GM13977 (cell line): ENCODE results near the gene OR1J4.

ENCODE experiments used
- DNase-seq: peaks from one replicate; pipeline ENCODE4 v3.0.0; 2012; ENCODE audit warnings: low spot score
- in situ Hi-C: fragments of 300-500 bp; cut with MboI; formaldehyde crosslinking; loops from one replicate; pipeline ENCODE4 v1.12.0; 2022; ENCODE audit warnings: low sequenced_read_pairs, low pct_unique_long_range_greater_than_20kb, mixed read lengths, inconsistent platforms; ENCODE audit not compliant: unreplicated experiment
- TF ChIP-seq, protein P1 (sequence below): IDR thresholded peaks from 2 replicates; pipeline ENCODE4 v1.5.1; 2012; ENCODE audit warnings: mild to moderate bottlenecking, control low read depth; ENCODE audit not compliant: insufficient read depth; ENCODE audit errors: extremely low read depth, missing control alignments

Gene OR1J4

GRCh38 chr9:122562134-122562760, 43.3 kb downstream of the OR1J4 start:
- TF ChIP-seq, protein P1, sequence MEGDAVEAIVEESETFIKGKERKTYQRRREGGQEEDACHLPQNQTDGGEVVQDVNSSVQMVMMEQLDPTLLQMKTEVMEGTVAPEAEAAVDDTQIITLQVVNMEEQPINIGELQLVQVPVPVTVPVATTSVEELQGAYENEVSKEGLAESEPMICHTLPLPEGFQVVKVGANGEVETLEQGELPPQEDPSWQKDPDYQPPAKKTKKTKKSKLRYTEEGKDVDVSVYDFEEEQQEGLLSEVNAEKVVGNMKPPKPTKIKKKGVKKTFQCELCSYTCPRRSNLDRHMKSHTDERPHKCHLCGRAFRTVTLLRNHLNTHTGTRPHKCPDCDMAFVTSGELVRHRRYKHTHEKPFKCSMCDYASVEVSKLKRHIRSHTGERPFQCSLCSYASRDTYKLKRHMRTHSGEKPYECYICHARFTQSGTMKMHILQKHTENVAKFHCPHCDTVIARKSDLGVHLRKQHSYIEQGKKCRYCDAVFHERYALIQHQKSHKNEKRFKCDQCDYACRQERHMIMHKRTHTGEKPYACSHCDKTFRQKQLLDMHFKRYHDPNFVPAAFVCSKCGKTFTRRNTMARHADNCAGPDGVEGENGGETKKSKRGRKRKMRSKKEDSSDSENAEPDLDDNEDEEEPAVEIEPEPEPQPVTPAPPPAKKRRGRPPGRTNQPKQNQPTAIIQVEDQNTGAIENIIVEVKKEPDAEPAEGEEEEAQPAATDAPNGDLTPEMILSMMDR = no peak
- no peak for DNase-seq
- in situ Hi-C loops = no loop called here

GRCh38 chr9:122567901-122568300, 49.0 kb downstream of the OR1J4 start:
- no peak for DNase-seq
- in situ Hi-C loops = no loop called here
- TF ChIP-seq, protein P1 = no peak
